ENCODE results near the gene PLK2.

GRCh38 chr5:58444805-58445204, 15.1 kb downstream of the PLK2 start:
- TF ChIP-seq SMC3 (IDR thresholded peaks at IDR 0.05; ENCODE audit: low read depth, low read length) (no peak), NFE2L2 (IDR thresholded peaks at IDR 0.05; ENCODE audit: low read depth, low read length) (no peak), CEBPB (IDR thresholded peaks at IDR 0.05; ENCODE audit: low read depth, low read length) (no peak), POLR2A (IDR thresholded peaks at IDR 0.05; ENCODE audit: low read depth, low read length) (no peak), RCOR1 (IDR thresholded peaks at IDR 0.05; ENCODE audit: insufficient replicate concordance, low read length) (no peak), CTCF (conservative IDR thresholded peaks at IDR 0.05; ENCODE audit: low read depth, low read length) (no peak), FOS (IDR thresholded peaks at IDR 0.05; ENCODE audit: low read depth, low read length) (no peak), RFX5 (IDR thresholded peaks at IDR 0.05; ENCODE audit: low read depth, low read length) (no peak)

Measured in IMR-90 (cell line).